H54 (cell line): ENCODE results near the gene CSTF2T.
A peak's percentile ranks its signal among the peaks of the same experiment; 100 is the strongest.

ENCODE experiments used
- DNase-seq: peaks from one replicate; pipeline ENCODE4 v3.0.0; 2011; ENCODE audit warnings: low spot score, mixed read lengths; ENCODE audit not compliant: insufficient read length
- FAIRE-seq: peaks from 3 replicates; lab custom pipeline; 2011; peaks lifted over from hg19 to GRCh38; lab: Jason Lieb, UNC
- POLR2A ChIP-seq: IDR thresholded peaks from 2 replicates; pipeline ENCODE4 v1.6.1; 2011; ENCODE audit warnings: low read depth, mild to moderate bottlenecking, low read length

CSTF2T gene, protein sequence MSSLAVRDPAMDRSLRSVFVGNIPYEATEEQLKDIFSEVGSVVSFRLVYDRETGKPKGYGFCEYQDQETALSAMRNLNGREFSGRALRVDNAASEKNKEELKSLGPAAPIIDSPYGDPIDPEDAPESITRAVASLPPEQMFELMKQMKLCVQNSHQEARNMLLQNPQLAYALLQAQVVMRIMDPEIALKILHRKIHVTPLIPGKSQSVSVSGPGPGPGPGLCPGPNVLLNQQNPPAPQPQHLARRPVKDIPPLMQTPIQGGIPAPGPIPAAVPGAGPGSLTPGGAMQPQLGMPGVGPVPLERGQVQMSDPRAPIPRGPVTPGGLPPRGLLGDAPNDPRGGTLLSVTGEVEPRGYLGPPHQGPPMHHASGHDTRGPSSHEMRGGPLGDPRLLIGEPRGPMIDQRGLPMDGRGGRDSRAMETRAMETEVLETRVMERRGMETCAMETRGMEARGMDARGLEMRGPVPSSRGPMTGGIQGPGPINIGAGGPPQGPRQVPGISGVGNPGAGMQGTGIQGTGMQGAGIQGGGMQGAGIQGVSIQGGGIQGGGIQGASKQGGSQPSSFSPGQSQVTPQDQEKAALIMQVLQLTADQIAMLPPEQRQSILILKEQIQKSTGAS

DNA sequence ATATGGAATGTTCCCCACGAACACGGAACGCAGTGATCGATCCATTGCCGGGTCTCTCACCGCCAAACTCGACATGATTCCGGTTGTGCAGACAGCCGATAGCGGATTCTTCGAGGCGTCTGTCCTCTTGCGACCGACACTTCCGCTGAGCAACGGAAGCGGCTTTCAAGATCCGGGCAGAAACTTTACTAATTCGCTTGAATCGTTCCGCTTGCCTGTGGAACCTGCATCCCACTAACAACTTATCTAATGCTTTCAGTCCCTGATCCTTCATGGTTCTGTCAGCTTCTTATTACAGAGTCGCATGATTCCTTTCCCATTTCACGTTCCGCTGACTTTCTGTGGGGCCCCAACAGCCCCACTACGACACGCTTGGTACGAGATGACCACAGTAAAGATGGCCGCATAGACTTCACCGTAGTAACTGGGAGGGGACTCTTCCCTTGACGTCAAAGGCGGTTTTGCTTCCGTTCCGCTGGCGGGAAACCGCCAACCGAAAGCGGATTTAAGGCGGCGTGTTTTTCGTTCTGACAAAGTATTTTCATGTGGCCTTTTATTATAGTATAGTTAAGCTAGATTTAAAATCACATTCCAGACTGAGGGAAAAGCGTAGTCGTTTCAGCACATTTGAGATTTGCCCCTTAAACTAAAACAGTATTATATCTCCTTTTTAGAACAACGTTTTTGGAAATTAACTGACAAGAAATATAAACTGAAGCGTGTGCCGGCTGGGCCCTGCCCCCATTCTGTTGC lies at the start of gene CSTF2T:
Gene CSTF2T (minus strand): TSS at position 121 of the 753 bp plus-strand sequence. CDS start 46 bp downstream, at position 75.
- peak; percentile 91 for FAIRE-seq
- TF ChIP-seq POLR2A: peak; percentile 76; the same call in 1 of the 2 replicates
- peak; percentile 29 for DNase-seq

DNA sequence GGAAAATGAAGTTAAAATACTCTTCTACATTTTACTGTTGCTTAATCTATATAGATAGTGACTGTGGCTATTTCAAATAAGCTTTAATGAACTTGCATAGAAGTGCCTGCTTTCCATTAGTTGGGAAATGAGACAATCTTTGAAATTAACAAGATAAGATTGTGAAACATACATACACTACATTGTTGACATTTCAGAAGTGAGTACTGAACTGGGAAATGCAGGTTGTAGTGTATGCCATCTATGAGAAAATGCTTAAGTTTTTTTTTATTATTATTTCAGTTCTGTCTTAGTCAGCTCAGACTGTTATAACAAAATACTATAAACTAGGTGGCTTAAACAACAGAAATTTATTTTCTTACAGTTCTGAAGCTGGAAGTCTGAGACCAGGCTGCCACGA lies 49.6 kb upstream of the CSTF2T start:
- FAIRE-seq: no peak
- DNase-seq: no peak
- no peak for TF ChIP-seq POLR2A

DNA sequence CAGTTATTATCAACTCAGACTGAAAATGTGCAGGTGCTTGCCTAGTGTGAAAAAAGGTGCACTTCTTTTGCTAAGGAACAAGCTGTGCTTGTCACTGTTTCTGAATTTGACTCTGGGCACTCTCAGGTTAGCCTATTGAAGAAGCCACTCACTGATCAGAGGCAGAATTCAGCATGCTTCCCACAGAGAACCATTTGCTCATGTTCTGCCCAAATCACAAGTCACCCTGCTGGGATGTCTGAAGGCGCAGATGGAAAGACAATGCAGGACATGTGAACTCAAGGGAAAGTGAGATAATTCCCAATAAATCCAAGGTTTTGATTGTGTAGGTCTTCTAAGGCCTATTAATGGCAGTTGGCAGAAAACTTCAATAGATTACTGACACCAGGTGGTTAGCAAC lies 47.8 kb upstream of the CSTF2T start:
- no peak for TF ChIP-seq POLR2A
- FAIRE-seq: no peak
- no peak for DNase-seq

DNA sequence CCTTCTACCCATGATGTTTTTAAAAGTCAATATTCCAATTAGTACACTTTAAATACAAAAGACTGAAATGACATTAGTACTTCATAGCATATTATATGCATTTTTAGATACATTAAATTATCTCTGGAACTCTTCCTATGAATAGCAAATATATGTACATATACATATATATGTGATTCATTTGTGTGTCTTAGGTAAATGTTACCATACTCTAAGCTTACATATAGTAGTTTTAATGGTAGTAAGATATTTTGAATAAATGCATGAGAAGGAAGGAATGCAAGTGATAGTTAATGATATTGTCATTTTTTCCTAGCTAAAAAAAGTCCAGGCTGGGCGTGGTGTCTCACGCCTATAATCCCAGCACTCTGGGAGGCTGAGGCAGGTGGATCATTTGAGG lies 46.0 kb upstream of the CSTF2T start:
- no peak for FAIRE-seq
- no peak for DNase-seq
- TF ChIP-seq POLR2A: no peak

DNA sequence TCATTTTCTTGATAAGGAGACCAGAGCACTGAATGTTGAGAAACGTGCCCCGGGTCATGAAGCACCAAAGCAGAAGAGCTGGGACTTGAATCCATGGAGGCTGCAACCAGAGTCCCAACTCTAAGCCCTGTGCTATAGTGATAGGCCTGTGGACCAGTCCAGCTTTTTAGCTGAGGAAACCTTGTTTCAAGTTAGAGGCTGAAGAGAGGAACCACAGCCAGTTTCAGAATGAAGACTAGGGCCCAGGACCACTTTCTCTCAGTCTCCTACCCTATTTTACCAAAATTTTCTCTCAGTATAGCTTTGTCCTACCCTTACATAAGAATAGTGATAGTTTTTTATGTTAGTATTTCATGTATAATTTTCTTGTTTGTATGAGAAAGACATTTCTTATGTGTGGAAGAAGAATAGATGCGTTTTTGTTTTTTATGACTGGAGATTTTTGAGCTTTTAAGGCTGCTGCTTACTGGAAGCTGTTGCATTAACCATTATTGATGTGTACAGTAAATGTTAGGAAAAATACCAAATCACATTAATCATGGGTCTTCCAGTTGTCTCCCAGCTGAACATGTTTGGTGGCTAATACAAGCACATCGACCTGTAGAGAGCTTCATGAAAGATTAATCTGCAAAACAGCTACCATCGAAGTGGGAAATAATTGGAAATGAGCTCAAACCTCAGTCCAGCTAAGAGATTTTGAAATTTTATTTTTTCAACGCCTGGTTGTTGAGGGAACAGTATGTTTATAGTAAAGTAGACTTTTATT lies 45.0 kb upstream of the CSTF2T start:
- no peak for FAIRE-seq
- TF ChIP-seq POLR2A: no peak
- DNase-seq: no peak

DNA sequence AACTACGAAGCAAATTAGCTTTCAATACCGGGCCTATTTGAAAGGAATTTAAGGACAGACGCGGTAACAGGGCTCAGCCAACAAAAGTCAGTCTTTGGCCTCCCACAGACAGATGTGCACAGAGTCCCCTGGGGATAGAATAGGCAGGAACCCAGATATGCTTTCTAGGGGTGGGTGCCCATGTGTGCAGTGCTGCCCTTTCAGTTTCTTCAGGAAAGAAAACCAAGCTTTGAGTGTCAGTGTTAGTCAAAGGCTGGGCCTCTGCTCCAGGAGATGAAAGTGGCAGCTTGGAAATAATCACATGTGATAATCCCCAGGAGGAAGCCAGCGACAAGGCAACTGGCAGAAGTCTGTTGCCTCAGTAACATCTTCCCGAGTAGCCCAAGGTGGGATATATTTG lies 43.8 kb upstream of the CSTF2T start:
- DNase-seq (no peak), FAIRE-seq (no peak)
- TF ChIP-seq POLR2A: no peak

DNA sequence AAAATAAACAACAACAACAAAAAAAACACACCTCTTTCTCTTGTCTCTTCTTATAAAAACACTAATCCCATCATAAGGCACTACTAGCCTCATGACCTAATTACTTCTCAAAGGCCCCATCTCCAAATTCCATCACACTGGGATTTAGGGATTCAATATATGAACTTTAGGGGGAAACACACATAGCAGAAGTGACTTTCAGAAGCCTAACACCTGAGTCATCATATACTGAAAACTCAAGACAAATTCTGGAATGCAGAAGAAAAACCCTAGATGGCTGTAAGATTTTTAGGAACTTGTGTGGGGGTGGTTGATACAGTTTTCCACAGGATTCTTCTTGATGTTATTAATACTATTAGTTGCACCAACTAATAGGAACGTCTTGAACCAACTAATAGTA lies 33.7 kb upstream of the CSTF2T start:
- TF ChIP-seq POLR2A: no peak
- FAIRE-seq: no peak
- DNase-seq: no peak

DNA sequence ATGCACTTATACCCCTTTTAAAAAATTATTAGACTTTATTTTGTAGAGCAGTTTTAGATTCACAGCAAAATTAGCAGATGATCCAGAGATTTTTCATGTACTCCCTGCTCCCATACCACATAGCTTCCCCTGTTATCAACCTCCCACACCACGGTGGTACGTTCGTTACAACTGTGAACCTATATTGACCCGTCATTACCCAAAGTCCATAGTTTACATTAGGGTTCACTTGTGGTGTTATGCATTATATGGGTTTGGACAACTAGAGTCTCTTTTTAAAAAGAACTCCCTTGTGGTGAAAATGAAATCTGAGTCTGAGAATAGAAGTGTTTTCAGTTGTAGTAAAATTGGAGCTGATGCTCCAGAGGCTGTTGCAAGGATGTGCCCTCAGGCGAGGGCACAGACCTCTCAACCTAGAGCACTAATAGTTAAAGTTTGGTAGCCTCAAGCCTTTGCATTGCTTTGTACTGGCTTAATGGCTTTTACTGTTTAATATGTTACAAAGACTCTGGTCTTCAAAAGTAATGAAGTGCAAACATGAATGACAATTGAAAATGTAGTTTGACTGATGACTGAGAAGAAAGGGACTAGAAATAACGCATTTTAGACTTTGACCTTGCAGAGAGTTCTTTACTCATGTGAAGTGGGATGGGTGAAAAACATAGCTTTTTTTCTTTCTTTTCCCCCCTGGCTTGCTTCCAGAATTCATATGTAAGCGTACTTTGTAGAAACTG lies 30.6 kb upstream of the CSTF2T start:
- FAIRE-seq: no peak
- no peak for TF ChIP-seq POLR2A
- no peak for DNase-seq

DNA sequence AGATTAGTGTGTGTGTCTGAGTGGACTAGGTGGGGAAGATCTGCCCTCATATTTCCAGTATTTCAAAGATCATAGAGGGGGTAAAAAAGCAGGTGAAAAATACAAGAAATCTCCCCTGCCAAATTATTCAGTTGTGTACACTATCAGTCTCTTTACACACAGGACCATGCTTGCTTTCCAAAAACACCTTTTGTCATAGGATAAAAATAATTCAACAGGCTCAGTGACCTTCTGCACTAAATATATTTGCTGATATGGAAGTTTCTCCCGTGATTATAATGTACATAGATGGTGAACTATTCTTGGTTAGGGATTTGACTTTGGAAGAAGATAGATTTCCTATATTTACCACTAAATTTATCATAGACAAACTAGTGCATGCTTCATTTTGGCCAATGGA lies 24.6 kb upstream of the CSTF2T start:
- FAIRE-seq (no peak), DNase-seq (no peak)
- no peak for TF ChIP-seq POLR2A

DNA sequence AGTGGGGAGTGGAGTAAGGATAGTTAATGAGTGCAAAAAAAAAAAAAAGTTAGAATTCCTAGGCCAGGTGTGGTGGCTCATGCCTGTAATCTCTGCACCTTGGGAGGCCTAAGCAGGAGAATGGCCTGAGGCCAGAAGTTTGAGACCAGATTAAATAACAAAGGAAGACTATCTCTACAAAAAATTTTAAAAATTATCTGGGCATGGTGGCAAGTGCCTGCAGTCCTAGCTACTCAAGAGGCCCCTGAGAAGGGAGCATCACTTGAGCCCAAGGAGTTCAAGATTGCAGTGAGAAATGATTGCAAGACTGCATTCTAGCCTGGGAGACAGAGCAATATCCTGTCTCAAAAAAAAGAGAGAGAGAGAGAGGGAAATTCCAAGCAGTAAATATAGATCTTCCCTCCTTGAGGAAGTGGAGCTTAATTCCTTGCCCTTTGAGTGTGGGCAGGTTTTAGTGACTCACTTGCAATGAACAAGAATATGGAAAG lies 19.5 kb upstream of the CSTF2T start:
- FAIRE-seq: peak; percentile 81
- TF ChIP-seq POLR2A: no peak
- DNase-seq: no peak

DNA sequence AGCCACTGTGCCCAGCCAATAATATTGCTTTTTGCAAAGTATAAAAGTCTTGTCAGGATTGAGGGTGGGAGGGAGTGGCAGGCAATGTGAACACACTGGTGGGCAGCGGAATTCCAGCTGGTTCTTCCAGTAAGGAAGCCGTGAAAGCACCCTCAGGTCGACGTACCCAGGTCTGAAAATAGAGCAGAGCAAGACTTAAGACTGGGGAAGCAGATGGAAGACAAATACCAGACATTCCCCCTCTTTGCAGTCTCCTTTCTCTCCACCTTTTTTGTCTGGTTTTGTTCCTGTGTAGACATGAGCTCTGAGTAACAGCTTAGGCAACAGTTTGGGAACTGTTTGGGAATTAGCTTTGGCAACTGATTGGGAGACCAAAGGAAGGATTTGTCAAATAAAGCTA lies 17.6 kb upstream of the CSTF2T start:
- FAIRE-seq (no peak), DNase-seq (no peak)
- no peak for TF ChIP-seq POLR2A

DNA sequence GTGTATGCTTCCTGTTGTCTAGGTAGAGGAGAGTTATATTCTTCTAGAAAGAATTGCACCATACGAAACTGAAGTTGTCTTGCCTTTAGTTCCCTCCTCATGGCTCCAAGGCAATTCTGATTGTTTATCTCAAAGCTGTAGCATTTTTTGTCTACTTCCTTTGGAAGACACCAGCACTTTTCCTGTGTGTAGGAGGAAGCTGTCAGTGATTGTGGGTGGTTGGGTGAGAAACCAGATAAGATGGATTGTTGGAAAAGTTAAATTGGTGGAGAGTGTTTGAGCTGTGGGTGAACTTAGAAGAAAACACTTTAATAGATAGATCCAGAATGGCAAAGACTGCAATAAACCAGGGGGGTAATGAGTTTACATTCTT lies 12.1 kb upstream of the CSTF2T start:
- no peak for FAIRE-seq
- TF ChIP-seq POLR2A: no peak
- no peak for DNase-seq

DNA sequence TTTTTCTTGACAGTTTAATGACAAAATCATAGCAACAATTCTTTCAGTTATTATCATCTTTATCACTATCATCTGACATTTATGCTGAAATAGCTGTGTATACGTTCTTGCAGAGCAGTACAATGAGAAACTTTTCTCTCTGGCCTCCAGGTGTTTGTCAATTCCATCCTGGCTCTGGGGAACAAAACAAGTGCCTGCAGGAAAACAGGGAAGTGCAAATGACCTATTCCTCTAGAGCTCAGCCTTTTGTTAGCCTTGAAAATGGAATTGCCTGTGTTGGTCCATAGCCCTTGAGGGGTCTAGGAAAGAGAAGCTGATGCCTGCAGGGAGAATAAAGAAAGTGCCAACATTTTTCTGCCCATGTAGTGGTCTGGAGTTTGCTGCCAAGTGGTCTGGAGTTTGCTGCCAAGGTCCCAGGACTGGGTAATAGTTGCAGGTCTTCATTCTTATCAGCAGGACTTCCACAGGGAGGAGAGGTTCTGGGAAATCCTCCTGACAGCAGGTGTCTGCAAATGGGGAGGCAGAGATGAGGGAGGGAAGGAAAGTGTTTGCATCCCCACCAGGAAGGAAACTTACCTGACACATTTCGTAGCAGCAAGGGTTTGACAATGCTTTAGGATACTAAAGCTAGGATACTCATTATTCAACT lies 10.1 kb upstream of the CSTF2T start:
- DNase-seq (no peak), FAIRE-seq (no peak)
- no peak for TF ChIP-seq POLR2A
